RWPE2 (cell line): ENCODE data around the gene ZNF641.

ENCODE experiments used
- ATAC-seq: fragments of 200-7000 bp; cut with Tn5 transposase; 3 replicates; pipeline ENCODE4 v1.9.1; 2021; ENCODE audit warnings: low read depth
- DNase-seq: peaks from one replicate; pipeline ENCODE4 v3.0.0-alpha.2; 2020; ENCODE audit warnings: low spot score
- H3K27ac ChIP-seq: fragments of 450-650 bp; 2 replicates; pipeline ENCODE4 v1.5.1; 2017; ENCODE audit warnings: mild to moderate bottlenecking; ENCODE audit not compliant: poor library complexity, severe bottlenecking
- H3K27me3 ChIP-seq: fragments of 250-450 bp; sonication (Bioruptor Pico); 2 replicates; pipeline ENCODE4 v1.5.1; 2021; ENCODE audit warnings: mild to moderate bottlenecking, moderate library complexity; ENCODE audit not compliant: insufficient read depth, poor library complexity, severe bottlenecking
- H3K36me3 ChIP-seq: fragments of 250-450 bp; sonication (Bioruptor Pico); 2 replicates; pipeline ENCODE4 v1.5.1; 2020; ENCODE audit warnings: low read depth, mild to moderate bottlenecking, moderate library complexity
- H3K4me1 ChIP-seq: fragments of 250-450 bp; sonication (Bioruptor Pico); 2 replicates; pipeline ENCODE4 v1.5.1; 2021; ENCODE audit warnings: mild to moderate bottlenecking, moderate library complexity; ENCODE audit not compliant: insufficient read depth, poor library complexity, severe bottlenecking
- H3K4me3 ChIP-seq: fragments of 250-450 bp; sonication (Bioruptor Pico); 2 replicates; pipeline ENCODE4 v1.5.1; 2021; ENCODE audit warnings: mild to moderate bottlenecking, moderate library complexity; ENCODE audit not compliant: severe bottlenecking
- H3K9me3 ChIP-seq: fragments of 250-450 bp; sonication (Bioruptor Pico); 2 replicates; pipeline ENCODE4 v1.5.1; 2021; ENCODE audit warnings: mild to moderate bottlenecking, moderate library complexity; ENCODE audit not compliant: severe bottlenecking
- TF ChIP-seq, protein P1 (sequence below): fragments of 450-650 bp; IDR thresholded peaks from one replicate; pipeline ENCODE4 v1.5.1; 2017; ENCODE audit warnings: mild to moderate bottlenecking, moderate library complexity; ENCODE audit not compliant: poor library complexity, severe bottlenecking

ZNF641 gene

DNA sequence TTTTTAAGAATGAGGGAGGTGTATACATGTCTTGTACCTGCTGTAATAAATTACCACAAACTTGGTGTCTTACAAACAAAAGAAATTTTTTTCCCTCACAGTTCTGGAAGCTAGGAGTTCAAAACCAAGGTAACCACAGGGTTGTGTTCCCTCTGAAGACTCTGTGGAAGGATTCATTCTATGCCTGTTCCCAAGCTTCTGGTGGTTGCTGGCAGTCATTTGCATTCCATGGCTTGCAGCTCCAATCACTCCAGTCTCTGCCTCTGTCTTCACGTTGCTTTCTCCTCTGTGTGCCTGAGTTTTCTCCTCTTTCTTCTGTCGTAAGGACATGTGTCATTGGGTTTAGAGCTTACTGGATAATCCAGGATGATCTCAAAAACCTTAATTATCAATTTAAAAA, 15.4 kb upstream of the ZNF641 start:
- Histone ChIP-seq H3K36me3 (no peaks in the 10 kb centered on the region), H3K9me3 (no peaks in the 10 kb centered on the region), H3K27me3 (peaks cover 11% of the 10 kb centered on the region), H3K4me3 (no peak overlapping the region), H3K27ac (no peak overlapping the region), H3K4me1 (no peaks in the 10 kb centered on the region)
- TF ChIP-seq, protein P1, sequence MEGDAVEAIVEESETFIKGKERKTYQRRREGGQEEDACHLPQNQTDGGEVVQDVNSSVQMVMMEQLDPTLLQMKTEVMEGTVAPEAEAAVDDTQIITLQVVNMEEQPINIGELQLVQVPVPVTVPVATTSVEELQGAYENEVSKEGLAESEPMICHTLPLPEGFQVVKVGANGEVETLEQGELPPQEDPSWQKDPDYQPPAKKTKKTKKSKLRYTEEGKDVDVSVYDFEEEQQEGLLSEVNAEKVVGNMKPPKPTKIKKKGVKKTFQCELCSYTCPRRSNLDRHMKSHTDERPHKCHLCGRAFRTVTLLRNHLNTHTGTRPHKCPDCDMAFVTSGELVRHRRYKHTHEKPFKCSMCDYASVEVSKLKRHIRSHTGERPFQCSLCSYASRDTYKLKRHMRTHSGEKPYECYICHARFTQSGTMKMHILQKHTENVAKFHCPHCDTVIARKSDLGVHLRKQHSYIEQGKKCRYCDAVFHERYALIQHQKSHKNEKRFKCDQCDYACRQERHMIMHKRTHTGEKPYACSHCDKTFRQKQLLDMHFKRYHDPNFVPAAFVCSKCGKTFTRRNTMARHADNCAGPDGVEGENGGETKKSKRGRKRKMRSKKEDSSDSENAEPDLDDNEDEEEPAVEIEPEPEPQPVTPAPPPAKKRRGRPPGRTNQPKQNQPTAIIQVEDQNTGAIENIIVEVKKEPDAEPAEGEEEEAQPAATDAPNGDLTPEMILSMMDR: no peak
- no peak for ATAC-seq
- DNase-seq: no peak

- Histone ChIP-seq H3K36me3 (no peaks in the 10 kb centered on the region), H3K4me1 (no peaks in the 10 kb centered on the region), H3K27ac (no peak overlapping the region), H3K27me3 (peaks cover under 1% of the 10 kb centered on the region), H3K4me3 (no peak overlapping the region), H3K9me3 (no peaks in the 10 kb centered on the region)
- TF ChIP-seq, protein P1: no peak
- no peak for DNase-seq
- no peak for ATAC-seq
Observed at GRCh38 chr12:48361664-48362339, 11.1 kb upstream of the ZNF641 start.

GRCh38 chr12:48358937-48359513, 8.3 kb upstream of the ZNF641 start:
- H3K27ac ChIP-seq: no peak overlapping the region
- H3K27me3 ChIP-seq: no peaks in the 10 kb centered on the region
- TF ChIP-seq, protein P1: no peak
- ATAC-seq (no peak), DNase-seq (no peak)
- H3K4me3 ChIP-seq: no peak overlapping the region
- H3K36me3 ChIP-seq: no peaks in the 10 kb centered on the region
- H3K9me3 ChIP-seq: no peaks in the 10 kb centered on the region
- no peaks in the 10 kb centered on the region for H3K4me1 ChIP-seq

DNA sequence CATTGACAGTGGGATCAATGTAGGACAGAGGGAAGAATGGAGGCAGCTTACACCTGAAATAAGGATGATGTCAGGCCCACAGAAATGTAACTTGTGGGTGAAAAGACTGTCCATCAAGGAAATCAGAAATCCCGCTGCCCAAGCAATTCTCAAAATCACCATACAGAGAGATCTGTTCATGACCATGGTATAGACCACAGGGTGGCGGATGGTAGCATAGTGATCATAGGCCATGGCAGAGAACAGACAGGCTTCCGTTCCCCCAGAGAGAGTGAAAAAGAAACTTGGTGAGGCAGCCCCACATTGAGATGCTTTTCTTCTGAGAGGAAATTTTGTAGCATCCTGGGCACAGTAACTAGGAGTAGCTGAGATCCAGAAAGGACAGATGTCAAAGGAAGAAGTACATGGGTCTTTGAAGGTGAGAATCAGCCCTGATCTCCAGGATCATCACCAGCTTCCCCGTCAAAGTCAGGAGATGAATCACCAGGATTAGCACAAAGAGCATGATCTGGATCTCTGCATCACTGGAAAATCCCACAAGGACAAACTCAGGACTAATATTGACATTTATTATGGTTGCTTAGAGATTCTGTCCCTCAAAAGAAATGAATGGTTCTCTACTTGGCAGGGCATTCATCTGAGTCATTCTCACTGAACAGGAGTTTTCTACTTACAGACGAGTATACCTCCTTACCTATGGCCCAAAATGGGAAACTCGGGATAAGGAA, 5.5 kb upstream of the ZNF641 start:
- no peak overlapping the region for H3K27ac ChIP-seq
- no peak overlapping the region for H3K4me3 ChIP-seq
- peaks cover 4% of the 10 kb centered on the region for H3K4me1 ChIP-seq
- DNase-seq: no peak
- no peaks in the 10 kb centered on the region for H3K36me3 ChIP-seq
- H3K9me3 ChIP-seq: no peaks in the 10 kb centered on the region
- TF ChIP-seq, protein P1: no peak
- H3K27me3 ChIP-seq: no peaks in the 10 kb centered on the region
- peak; percentile 73 for ATAC-seq
